GM08714 (cell line): ENCODE measurements around the gene CIC.

ENCODE experiments used
- H3K4me3 ChIP-seq: fragments of 200-500 bp; sonication (Bioruptor generic); 2 replicates; pipeline ENCODE4 v1.5.1; 2014; ENCODE audit warnings: mild to moderate bottlenecking, low read length, inconsistent platforms
- ZNF274 ChIP-seq: IDR thresholded peaks from 2 replicates; pipeline ENCODE4 v1.6.1; 2012; ENCODE audit warnings: mild to moderate bottlenecking, low read depth, low read length

The CIC gene

DNA sequence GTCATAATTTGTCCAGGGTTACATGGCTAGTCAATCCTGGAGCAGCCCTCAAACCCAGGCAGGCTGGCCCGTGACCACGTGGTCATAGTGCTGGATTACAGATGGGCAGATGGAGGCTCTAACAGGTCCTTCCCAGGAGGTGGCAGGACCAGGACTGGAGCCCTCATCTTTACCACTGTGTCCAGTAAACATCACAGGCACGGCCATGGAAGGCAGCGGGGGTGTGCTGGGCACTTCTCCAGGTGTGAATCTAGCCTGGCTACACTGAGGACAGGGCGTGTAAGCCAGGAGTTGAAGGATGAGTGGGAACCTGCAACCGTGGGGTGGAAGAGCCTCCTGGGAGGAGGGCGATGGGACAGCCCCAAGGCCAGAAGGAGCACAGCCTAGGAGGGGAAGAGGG is 6.1 kb downstream of the CIC start:
- H3K4me3 ChIP-seq, result no peak overlapping the region
- TF ChIP-seq ZNF274, result no peak

DNA sequence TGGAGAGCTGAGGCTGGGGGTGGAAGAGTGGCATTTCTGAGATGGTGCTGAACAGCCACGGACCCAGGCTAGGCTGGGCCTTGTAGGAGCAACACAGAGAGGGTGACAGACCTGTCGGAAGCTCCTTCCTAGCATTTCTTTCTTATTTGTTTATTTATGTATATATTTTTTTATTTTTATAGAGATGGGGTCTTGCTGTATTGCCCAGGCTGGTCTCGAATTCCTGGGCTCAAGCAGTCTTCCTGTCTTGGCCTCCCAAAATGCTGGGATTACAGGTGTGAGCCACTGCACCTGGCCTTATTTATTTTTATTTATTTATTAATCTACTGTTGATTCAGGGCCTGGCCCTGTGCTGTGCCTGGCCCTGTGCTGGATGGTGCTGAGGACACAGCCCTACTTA is 6.5 kb downstream of the CIC start:
- TF ChIP-seq ZNF274, result no peak
- H3K4me3 ChIP-seq, result no peak overlapping the region

DNA sequence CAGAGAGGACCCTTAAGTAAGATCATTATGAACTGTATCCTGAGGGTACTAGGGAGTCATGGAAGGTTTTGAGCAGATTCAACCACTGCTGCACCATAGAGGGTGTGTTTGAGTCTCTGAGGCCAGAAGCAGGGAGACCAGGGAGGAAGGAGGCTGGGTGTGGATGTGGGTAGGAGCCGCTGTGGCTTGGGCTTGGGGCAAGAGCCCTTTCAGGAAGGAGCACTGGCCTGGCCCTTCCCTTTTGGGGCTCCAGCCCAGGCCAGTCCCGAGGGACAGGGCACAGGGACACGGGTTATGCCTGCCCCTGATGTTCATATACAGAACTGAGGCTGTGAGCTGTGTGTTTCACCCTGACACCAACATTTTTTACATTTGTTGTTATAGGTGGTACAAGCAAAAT is 7.2 kb downstream of the CIC start:
- no peak for TF ChIP-seq ZNF274

DNA sequence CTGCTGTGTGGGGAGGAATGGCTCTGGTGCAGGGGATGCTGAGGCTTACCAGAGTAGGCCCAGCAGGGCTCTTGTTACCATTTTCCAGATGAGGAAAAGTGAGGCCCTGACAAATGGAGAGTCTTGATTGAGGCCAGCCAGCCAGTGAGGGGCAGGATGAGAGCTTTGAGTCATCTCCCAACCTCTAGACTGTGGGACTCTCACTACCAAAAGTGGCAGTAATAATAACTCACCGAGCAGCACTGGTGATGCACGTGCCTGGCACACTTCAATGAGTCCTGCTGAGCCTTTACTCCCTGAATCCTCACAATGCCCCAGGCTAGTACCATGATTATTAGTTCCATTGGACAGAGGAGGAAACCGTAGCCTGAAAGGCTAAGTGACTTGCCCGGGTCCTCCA is 7.8 kb downstream of the CIC start:
- H3K4me3 ChIP-seq, result no peak overlapping the region
- no peak for TF ChIP-seq ZNF274

More for the DNA sequence above, 7.2 kb downstream of the CIC start:
- H3K4me3 ChIP-seq, result no peak overlapping the region

DNA sequence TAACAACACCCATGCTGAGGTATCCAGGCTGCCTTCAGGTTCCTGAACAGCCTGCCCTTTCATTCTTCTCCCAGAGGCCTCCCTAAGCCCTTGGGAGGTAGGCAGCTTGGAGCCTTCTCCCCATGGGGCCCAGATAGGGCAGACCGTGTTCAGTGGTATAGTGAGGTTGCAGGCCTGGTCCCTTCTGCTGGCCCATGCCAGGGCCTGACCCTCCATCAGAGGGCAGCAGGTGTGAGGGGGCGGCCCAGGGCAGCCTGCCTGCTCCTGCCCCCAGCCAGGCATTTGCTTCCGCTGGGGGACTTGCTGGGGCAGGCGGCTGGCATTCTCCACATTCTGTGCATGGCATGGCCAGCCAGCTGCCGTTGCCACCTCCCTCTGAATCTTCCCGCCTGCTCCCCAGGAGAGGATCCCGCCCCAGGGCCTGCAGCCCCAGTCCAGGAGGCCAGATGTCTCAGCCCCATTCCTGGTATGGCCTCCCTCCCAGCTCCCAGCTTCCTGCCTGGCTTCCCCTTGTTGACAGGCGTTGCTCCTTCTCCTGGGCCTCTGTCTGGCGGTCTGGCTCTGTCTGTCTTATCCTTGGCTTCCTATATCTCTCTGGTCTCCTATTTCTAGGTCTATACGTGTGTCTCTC is 8.9 kb downstream of the CIC start:
- TF ChIP-seq ZNF274, result no peak
- H3K4me3 ChIP-seq, result no peak overlapping the region

DNA sequence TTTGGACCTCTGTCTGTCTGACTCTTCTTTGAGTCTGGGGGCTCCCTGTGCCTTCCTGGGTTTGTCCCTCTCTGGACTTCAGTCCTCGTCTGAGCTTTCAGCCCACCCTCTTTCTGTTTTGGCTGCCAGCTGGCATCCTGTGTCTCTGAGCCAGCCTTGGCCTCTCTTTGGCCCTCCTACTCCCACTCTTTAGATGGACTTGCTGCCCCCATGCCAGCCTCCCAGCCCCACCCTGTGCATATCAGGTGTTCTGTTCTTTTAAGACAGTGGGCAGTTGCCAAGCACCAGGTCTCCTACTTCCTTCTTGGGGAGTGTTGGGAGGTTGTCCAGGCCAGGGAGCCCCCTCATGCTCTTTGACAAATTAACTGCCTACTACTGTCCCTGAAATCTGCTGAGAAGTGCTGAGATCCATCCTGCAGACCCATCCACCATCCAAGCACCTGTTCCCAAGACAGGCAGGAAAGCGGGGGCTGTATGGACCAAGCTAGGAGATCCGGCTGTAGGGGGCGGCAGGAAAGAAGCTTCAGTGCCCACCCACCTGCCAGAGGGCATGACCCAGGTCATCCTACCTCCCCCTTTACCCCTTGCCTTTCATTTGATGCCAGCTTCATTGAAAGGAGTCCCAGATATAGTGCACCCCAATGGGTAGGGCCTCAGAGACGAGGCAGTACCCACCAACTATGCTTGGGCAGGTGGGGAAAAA is 9.6 kb downstream of the CIC start:
- H3K4me3 ChIP-seq, result no peak overlapping the region
- no peak for TF ChIP-seq ZNF274

DNA sequence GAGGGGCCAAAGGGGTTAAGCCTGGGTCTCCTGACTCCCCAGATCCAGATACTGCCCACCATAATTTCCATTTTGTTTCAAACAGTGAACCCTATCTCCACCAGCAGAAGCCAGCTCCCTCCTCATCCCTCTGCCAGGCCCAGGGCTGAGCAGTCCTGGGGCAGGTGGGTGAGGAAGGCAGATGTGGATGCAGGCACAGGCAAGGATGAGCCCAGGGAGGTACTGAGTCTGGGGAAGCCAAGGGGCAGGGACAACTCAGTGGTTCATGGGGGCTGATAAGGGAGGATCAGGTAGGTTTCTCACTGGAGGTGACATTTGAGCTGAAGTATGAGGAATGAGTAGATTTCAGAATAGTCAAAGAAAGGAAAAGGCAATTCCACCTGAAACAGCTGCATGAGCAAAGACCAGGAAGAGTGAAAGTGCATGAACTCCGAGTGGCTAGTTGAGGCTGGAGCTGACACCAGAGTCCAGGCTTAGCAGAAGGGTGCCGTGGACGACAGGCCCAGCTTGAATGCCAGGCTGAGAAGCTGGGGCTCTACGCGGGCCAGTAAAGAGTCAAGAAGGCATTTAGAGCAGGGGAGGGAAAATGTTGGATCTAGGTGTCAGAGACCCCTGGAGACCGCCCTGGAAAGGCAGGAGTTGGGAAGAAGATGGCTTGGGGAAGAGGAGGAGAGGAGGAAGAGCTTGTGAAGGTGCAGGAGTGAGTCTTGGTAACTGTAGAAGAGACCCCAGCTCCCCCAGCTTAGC is 10.3 kb downstream of the CIC start:
- peak overlapping the region; percentile 74; the same call in 1 of the 2 replicates for H3K4me3 ChIP-seq
- no peak for TF ChIP-seq ZNF274

DNA sequence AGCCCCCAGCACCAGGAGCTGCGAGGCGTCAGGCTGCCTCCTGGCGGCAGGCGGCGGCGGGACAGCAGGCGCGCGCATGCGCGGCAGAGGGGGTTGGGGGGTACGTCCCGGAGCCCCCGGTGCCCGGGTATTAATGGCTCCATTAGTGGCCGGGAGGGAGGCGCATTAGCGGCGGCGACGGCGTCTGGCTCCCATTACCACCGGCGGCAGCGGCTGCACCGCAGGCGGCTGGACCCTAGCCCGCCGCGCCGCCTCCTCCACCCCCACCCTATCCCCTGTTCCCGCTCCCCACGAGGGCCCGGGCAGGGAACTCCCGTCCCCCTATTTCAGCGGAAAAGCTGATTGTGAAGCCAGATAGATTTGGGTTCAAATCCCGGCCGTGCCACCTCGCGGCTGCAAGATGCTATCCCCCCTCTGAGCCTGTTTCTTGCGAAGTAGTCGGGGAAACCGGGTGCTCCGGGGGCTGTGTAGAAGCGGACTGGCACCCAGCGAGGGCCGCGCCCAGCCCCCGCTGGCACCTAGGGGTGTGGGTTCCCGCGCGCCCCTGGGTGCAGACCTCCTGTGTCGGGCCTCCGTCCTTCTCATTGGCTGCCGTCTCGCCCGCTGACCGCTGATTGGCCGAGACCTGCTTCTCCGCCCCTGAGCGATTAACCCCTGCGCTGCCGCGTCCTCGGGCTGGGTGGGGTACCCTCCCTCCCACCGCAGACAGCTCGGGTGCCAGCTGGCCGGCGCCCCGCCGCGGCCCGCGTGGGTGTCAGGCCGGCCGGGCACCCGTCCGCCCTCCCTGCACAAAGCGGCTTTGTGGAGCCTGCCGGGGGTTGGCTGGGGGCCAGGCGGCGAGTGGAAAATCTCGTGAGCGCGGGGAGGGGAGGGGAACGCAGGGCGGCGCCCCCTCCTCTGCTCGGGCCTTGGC is 11.1 kb downstream of the CIC start:
- no peak for TF ChIP-seq ZNF274
- peak overlapping the region; percentile 74 for H3K4me3 ChIP-seq

DNA sequence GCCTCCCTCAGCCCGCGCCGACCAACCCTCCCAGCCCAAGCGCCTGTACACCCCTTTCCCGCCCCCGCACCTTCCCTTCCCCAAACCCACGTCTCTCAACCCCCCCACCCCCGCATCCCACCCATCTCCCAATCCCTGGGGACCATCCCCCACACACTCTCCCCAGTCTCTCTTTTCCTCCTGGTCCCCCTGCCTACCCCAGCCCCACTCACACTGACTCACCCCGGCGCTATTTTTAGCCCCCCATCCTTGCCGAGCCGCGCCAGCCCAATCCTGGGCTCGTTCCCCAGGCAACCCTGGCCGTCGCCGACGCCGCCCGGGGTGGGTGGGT is 11.7 kb downstream of the CIC start:
- no peak for TF ChIP-seq ZNF274

DNA sequence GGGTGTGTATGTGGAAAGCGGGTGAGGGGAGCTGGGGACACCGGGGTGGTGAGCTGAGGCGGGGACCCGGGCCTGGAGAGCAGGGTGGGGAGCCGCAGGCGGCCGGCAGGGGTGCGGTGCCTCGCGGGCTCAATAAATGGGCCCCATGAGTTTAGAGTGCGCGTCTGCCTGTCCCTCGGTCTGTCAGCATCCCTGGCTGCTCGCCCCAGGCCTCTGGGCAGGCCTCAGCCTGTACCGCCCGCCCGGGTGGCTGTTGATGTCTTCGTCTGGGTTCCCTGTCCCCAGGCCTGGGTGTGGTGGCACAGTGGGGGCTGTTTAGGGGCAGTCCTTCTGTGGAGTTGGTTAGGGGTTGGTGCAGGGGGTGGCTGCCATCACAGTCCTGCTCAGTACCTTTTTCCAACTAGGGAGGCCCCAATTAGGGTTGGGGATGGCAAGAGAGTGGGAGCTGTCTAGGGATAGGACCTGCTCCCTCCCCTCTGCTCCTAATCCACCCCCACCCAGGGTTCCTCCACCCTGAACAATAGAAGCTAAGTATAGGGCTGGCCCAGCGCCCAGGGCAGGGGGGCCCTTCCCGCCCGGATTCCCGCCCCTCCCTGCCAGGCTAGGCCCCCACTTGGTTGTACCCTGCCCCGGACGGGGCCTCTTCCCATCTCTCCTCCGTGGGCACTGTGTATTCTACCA is 12.2 kb downstream of the CIC start:
- no peak for TF ChIP-seq ZNF274
- peak overlapping the region; percentile 3; the same call in 1 of the 2 replicates for H3K4me3 ChIP-seq

More for the DNA sequence above, 11.7 kb downstream of the CIC start:
- H3K4me3 ChIP-seq, result peak overlapping the region; percentile 74

DNA sequence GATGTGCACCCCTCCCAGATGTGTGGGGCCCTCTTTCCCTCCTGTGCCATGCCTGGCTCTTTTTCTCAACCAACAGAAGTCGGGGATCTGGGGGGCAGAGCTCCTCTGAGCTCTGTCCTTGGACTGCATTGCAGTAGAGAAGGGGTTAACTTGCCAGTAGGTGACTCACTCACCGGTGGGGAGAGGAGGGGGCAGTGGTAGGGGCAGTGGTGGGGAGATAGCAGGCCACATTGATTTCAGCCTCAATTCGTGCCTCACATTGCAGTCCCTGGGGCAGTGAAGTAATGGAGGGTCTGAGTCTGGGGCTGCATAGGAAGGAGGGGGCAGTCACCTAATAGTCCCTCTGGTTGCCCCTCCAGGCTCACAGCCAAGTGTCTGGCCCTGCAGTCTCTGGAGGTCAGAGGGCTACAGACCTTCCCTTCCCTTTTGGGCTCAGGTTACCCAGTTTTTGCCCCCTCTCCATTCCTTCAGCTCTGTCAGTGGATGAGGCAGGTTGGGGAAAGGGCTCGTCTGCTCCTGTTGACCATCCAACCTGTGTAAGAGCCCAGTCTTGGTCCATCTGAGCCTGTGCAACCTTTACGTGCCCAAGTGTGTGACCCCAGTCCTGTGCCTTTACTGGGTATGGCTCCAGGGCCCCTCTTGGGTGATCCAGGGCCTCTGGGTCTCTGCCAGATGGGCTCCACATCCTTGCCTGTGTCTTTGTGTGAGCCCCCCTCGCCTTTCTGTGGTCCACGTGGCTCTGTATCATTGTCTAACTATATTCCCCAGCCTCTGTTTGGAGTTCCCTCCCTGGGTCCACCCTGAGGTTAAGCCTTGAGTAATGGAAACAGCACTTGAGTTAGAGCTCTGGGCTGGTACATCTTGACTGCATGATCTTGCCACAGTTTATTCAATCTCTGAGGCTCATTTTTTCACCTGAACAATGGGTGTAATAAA is 13.0 kb downstream of the CIC start:
- H3K4me3 ChIP-seq, result no peak overlapping the region

DNA sequence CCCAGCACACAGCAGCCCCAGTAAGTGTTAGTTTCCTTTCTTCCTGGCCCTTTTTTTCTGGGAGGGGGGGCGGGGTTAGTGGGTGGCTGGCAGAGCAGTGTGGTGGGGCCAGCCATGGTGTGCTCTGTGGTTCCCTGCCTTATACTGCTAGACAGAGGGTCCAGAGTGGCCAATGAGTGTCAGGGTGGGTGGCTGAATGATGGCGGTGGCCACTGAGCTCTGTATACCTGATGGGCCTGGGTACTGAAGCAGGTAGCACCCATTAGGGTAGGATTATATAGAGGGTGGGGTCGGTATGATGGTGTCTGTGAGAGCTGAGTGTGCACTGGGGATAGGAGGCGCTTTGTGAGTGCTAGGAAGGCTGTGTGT is 13.8 kb downstream of the CIC start:
- H3K4me3 ChIP-seq, result peak overlapping the region; percentile 55; the same call in 1 of the 2 replicates

More for the DNA sequence above, 13.0 kb downstream of the CIC start:
- TF ChIP-seq ZNF274, result no peak

More for the DNA sequence above, 13.8 kb downstream of the CIC start:
- no peak for TF ChIP-seq ZNF274
